ENCODE measurements around the gene MSANTD7.

DNA sequence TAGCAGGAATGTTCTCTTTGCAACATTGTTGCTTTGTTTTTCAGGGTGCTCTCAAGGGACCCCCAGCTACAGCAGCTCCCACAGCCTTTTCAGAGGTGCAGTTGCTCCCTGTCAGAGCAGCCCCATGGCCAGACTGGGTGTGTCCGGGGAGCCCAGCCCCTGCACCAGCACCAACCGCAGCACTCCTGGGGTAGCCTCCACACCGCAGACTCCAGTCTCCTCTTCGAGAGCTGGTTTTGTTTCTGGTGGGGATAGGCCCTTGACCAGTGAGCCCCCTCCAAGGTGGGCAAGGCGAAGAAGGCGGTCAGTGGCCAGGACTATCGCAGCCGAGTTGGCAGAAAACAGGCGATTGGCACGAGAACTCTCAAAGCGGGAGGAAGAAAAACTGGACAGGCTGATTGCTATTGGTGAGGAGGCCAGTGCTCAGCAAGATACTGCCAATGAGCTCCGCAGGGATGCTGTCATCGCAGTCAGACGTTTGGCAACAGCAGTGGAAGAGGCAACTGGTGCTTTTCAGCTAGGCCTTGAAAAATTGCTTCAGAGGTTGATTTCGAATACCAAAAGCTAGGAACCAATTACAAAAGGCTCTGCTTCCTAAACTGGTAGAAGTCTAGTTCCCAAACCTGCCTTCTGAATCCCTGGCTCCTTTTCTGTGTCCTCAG is 5.4 kb downstream of the MSANTD7 start:
- TF ChIP-seq EZH2 (IDR thresholded peaks at IDR 0.05; ENCODE audit: borderline replicate concordance, low read depth, low read length, poor library complexity, severe bottlenecking), result no peak
- TF ChIP-seq, protein P1, sequence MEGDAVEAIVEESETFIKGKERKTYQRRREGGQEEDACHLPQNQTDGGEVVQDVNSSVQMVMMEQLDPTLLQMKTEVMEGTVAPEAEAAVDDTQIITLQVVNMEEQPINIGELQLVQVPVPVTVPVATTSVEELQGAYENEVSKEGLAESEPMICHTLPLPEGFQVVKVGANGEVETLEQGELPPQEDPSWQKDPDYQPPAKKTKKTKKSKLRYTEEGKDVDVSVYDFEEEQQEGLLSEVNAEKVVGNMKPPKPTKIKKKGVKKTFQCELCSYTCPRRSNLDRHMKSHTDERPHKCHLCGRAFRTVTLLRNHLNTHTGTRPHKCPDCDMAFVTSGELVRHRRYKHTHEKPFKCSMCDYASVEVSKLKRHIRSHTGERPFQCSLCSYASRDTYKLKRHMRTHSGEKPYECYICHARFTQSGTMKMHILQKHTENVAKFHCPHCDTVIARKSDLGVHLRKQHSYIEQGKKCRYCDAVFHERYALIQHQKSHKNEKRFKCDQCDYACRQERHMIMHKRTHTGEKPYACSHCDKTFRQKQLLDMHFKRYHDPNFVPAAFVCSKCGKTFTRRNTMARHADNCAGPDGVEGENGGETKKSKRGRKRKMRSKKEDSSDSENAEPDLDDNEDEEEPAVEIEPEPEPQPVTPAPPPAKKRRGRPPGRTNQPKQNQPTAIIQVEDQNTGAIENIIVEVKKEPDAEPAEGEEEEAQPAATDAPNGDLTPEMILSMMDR (conservative IDR thresholded peaks at IDR 0.05; ENCODE audit: low read depth, low read length), result no peak

Measured in A673 (cell line).